DOHH2 (cell line): ENCODE data around the gene SIDT2.

Experiments used
- EZH2phosphoT487 ChIP-seq: fragments of 200-600 bp; sonication (generic); IDR thresholded peaks from 2 replicates; pipeline ENCODE4 v1.6.1; 2017; ENCODE audit warnings: borderline replicate concordance, mild to moderate bottlenecking, antibody characterized with exemption, low read length, moderate library complexity, mixed read lengths
- TF ChIP-seq, protein P1 (sequence below): fragments of 200-600 bp; sonication (generic); IDR thresholded peaks from one replicate; pipeline ENCODE4 v1.5.1; 2014; ENCODE audit warnings: antibody characterized with exemption, mild to moderate bottlenecking, low read depth, low read length; ENCODE audit not compliant: poor library complexity, severe bottlenecking

DNA sequence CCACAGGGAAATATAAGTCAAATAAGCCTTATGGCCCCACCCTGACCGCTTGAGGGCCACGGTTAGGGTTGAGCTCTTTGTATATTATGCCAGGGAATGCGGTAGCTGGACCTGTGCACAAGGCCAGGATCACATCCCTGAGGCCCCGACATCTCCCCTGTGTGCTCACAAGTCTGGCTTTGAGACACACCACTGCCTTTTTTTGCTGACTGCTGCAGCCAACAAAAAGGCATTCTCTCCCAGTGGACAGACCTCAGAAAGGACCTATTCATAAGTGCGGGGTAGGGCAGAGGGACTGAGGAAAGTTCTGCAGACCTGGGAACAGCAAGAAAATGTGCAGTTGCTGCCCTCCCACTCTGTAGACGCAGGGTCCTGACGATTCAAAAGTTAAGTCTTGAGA, 3.4 kb upstream of the SIDT2 start:
- TF ChIP-seq, protein P1, sequence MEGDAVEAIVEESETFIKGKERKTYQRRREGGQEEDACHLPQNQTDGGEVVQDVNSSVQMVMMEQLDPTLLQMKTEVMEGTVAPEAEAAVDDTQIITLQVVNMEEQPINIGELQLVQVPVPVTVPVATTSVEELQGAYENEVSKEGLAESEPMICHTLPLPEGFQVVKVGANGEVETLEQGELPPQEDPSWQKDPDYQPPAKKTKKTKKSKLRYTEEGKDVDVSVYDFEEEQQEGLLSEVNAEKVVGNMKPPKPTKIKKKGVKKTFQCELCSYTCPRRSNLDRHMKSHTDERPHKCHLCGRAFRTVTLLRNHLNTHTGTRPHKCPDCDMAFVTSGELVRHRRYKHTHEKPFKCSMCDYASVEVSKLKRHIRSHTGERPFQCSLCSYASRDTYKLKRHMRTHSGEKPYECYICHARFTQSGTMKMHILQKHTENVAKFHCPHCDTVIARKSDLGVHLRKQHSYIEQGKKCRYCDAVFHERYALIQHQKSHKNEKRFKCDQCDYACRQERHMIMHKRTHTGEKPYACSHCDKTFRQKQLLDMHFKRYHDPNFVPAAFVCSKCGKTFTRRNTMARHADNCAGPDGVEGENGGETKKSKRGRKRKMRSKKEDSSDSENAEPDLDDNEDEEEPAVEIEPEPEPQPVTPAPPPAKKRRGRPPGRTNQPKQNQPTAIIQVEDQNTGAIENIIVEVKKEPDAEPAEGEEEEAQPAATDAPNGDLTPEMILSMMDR, result no peak
- no peak for TF ChIP-seq EZH2phosphoT487
